HuH-7.5 (cell line): ENCODE results near the gene DZIP1L.

Source experiments
- DNase-seq: peaks from one replicate; pipeline ENCODE4 v3.0.0; 2011; ENCODE audit warnings: low spot score

Gene DZIP1L

GRCh38 chr3:138068046-138068445, 47.4 kb downstream of the DZIP1L start:
- no peak for DNase-seq

GRCh38 chr3:138066972-138067371, 48.4 kb downstream of the DZIP1L start:
- DNase-seq = no peak

- no peak for DNase-seq
Observed at GRCh38 chr3:138066383-138066782, 49.0 kb downstream of the DZIP1L start.

GRCh38 chr3:138065949-138066348, 49.5 kb downstream of the DZIP1L start:
- no peak for DNase-seq

- no peak for DNase-seq
Observed at GRCh38 chr3:138063416-138063815, 52.0 kb downstream of the DZIP1L start.

GRCh38 chr3:138062626-138063025, 52.8 kb downstream of the DZIP1L start:
- DNase-seq = no peak

GRCh38 chr3:138062037-138062436, 53.4 kb downstream of the DZIP1L start:
- no peak for DNase-seq

GRCh38 chr3:138060792-138061191, 54.6 kb downstream of the DZIP1L start:
- no peak for DNase-seq

GRCh38 chr3:138059261-138059660, 56.1 kb downstream of the DZIP1L start:
- no peak for DNase-seq

GRCh38 chr3:138057384-138057783, 58.0 kb downstream of the DZIP1L start:
- DNase-seq = no peak

- no peak for DNase-seq
Observed at GRCh38 chr3:138054057-138054456, 61.4 kb downstream of the DZIP1L start.

GRCh38 chr3:138051947-138052802, 63.2 kb downstream of the DZIP1L start:
- DNase-seq = no peak

GRCh38 chr3:138049157-138049919, 66.1 kb downstream of the DZIP1L start:
- DNase-seq = no peak

- DNase-seq = no peak
Observed at GRCh38 chr3:138047596-138048158, 67.7 kb downstream of the DZIP1L start.

GRCh38 chr3:138046955-138047354, 68.5 kb downstream of the DZIP1L start:
- no peak for DNase-seq

- no peak for DNase-seq
Observed at GRCh38 chr3:138046085-138046484, 69.3 kb downstream of the DZIP1L start.

- no peak for DNase-seq
Observed at GRCh38 chr3:138043266-138044029, 72.0 kb downstream of the DZIP1L start.

- DNase-seq = no peak
Observed at GRCh38 chr3:138042043-138042442, 73.4 kb downstream of the DZIP1L start.

- DNase-seq = no peak
Observed at GRCh38 chr3:138038725-138039462, 76.5 kb downstream of the DZIP1L start.

GRCh38 chr3:138036572-138036971, 78.8 kb downstream of the DZIP1L start:
- no peak for DNase-seq

GRCh38 chr3:138034918-138035317, 80.5 kb downstream of the DZIP1L start:
- no peak for DNase-seq
